GM19238 (cell line): ENCODE results near the gene HS3ST4.

Experiments
- DNase-seq: peaks from one replicate; pipeline ENCODE4 v3.0.0; 2011; ENCODE audit warnings: low spot score; ENCODE audit not compliant: insufficient read length

HS3ST4 gene

GRCh38 chr16:25823891-25824290, 132.1 kb downstream of the HS3ST4 start:
- no peak for DNase-seq

- no peak for DNase-seq
Observed at GRCh38 chr16:25827709-25828108, 135.9 kb downstream of the HS3ST4 start.

GRCh38 chr16:25828510-25828909, 136.8 kb downstream of the HS3ST4 start:
- no peak for DNase-seq

GRCh38 chr16:25832291-25832690, 140.5 kb downstream of the HS3ST4 start:
- DNase-seq, result no peak

GRCh38 chr16:25834101-25834500, 142.3 kb downstream of the HS3ST4 start:
- DNase-seq, result no peak

GRCh38 chr16:25835126-25835525, 143.4 kb downstream of the HS3ST4 start:
- no peak for DNase-seq

GRCh38 chr16:25838724-25839186, 147.0 kb downstream of the HS3ST4 start:
- DNase-seq, result no peak

GRCh38 chr16:25841761-25842160, 150.0 kb downstream of the HS3ST4 start:
- DNase-seq, result no peak

GRCh38 chr16:25845901-25846300, 154.1 kb downstream of the HS3ST4 start:
- no peak for DNase-seq

GRCh38 chr16:25854141-25854540, 162.4 kb downstream of the HS3ST4 start:
- DNase-seq, result no peak

GRCh38 chr16:25855063-25855462, 163.3 kb downstream of the HS3ST4 start:
- no peak for DNase-seq

GRCh38 chr16:25855818-25856217, 164.1 kb downstream of the HS3ST4 start:
- DNase-seq, result no peak

GRCh38 chr16:25859645-25860044, 167.9 kb downstream of the HS3ST4 start:
- DNase-seq, result no peak

- no peak for DNase-seq
Observed at GRCh38 chr16:25867041-25867440, 175.3 kb downstream of the HS3ST4 start.

- DNase-seq, result no peak
Observed at GRCh38 chr16:25868106-25868505, 176.3 kb downstream of the HS3ST4 start.

GRCh38 chr16:25868706-25869370, 177.1 kb downstream of the HS3ST4 start:
- DNase-seq, result no peak

- no peak for DNase-seq
Observed at GRCh38 chr16:25872369-25873070, 180.8 kb downstream of the HS3ST4 start.

GRCh38 chr16:25874196-25874595, 182.4 kb downstream of the HS3ST4 start:
- DNase-seq, result no peak

GRCh38 chr16:25875956-25876598, 184.3 kb downstream of the HS3ST4 start:
- DNase-seq, result no peak

GRCh38 chr16:25877103-25877502, 185.3 kb downstream of the HS3ST4 start:
- DNase-seq, result no peak

- DNase-seq, result no peak
Observed at GRCh38 chr16:25886598-25886997, 194.8 kb downstream of the HS3ST4 start.

GRCh38 chr16:25888868-25889267, 197.1 kb downstream of the HS3ST4 start:
- no peak for DNase-seq
